Renal cortex interstitium (tissue), 15 donors: ENCODE measurements around the gene ING1. TPM values are rescaled to one million over a fixed set of nuclear protein-coding genes. Genes with fewer than 3 reads are reported as not detected.
"Not testable (repeated sequence)": the region's sequence is repeated elsewhere in the genome, so short reads cannot be mapped to it uniquely, and the experiment has no call there.

Source experiments
- DNase-seq, 11 donors: peaks; one replicate each; pipeline ENCODE4 v3.0.0-alpha.2; 2013; ENCODE audit warnings: low read depth in 9 of 11, low spot score in 4 of 11; ENCODE audit errors: extremely low read depth in 1 of 11
- long read RNA-seq, 16 experiments: transcript quantifications; one replicate each; lab custom pipeline, GENCODE V29; 2026
- polyA plus RNA-seq, 3 donors: library from polyadenylated mRNA; unstranded; fragments of 120-200 nt; gene quantifications; one replicate each; pipeline ENCODE4 v1.2.1, GENCODE V29; 2013; ENCODE audit not compliant: insufficient read length in 3 of 3

ING1 gene, protein sequence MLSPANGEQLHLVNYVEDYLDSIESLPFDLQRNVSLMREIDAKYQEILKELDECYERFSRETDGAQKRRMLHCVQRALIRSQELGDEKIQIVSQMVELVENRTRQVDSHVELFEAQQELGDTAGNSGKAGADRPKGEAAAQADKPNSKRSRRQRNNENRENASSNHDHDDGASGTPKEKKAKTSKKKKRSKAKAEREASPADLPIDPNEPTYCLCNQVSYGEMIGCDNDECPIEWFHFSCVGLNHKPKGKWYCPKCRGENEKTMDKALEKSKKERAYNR
- 10 to 100 TPM; 25.8 to 31.7 (median 30.8) TPM for polyA plus RNA-seq
- long read RNA-seq, donor 1, full-length matches to known transcripts = 12 of 12 reads
- long read RNA-seq, donor 1, partial matches to known transcripts = 0 of 12 reads
- long read RNA-seq, donor 1, other reads (novel, unspliced or antisense) = 0 of 12 reads
- long read RNA-seq, donor 2, full-length matches to known transcripts = 12 of 12 reads
- long read RNA-seq, donor 2, partial matches to known transcripts = 0 of 12 reads
- long read RNA-seq, donor 2, other reads (novel, unspliced or antisense) = 0 of 12 reads
- long read RNA-seq, donor 3, full-length matches to known transcripts = 11 of 22 reads
- long read RNA-seq, donor 3, partial matches to known transcripts = 11 of 22 reads
- long read RNA-seq, donor 3, other reads (novel, unspliced or antisense) = 0 of 22 reads
- long read RNA-seq, donor 4, full-length matches to known transcripts = 7 of 7 reads
- long read RNA-seq, donor 4, partial matches to known transcripts = 0 of 7 reads
- long read RNA-seq, donor 4, other reads (novel, unspliced or antisense) = 0 of 7 reads
- long read RNA-seq, donor 5 = 0 reads
- long read RNA-seq, donor 6, full-length matches to known transcripts = 12 of 12 reads
- long read RNA-seq, donor 6, partial matches to known transcripts = 0 of 12 reads
- long read RNA-seq, donor 6, other reads (novel, unspliced or antisense) = 0 of 12 reads
- long read RNA-seq, donor 7, full-length matches to known transcripts = 12 of 12 reads
- long read RNA-seq, donor 7, partial matches to known transcripts = 0 of 12 reads
- long read RNA-seq, donor 7, other reads (novel, unspliced or antisense) = 0 of 12 reads
- long read RNA-seq, donor 8 = 0 reads
- long read RNA-seq, donor 9, full-length matches to known transcripts = 16 of 16 reads
- long read RNA-seq, donor 9, partial matches to known transcripts = 0 of 16 reads
- long read RNA-seq, donor 9, other reads (novel, unspliced or antisense) = 0 of 16 reads
- long read RNA-seq, donor 10, full-length matches to known transcripts = 10 of 10 reads
- long read RNA-seq, donor 10, partial matches to known transcripts = 0 of 10 reads
- long read RNA-seq, donor 10, other reads (novel, unspliced or antisense) = 0 of 10 reads
- long read RNA-seq, donor 11, full-length matches to known transcripts = 8 of 8 reads
- long read RNA-seq, donor 11, partial matches to known transcripts = 0 of 8 reads
- long read RNA-seq, donor 11, other reads (novel, unspliced or antisense) = 0 of 8 reads
- long read RNA-seq, donor 12, full-length matches to known transcripts = 4 of 4 reads
- long read RNA-seq, donor 12, partial matches to known transcripts = 0 of 4 reads
- long read RNA-seq, donor 12, other reads (novel, unspliced or antisense) = 0 of 4 reads
- long read RNA-seq, donor 13 = 0 reads
- long read RNA-seq, donor 14, full-length matches to known transcripts = 11 of 11 reads
- long read RNA-seq, donor 14, partial matches to known transcripts = 0 of 11 reads
- long read RNA-seq, donor 14, other reads (novel, unspliced or antisense) = 0 of 11 reads
- long read RNA-seq, donor 15, full-length matches to known transcripts = 7 of 7 reads
- long read RNA-seq, donor 15, partial matches to known transcripts = 0 of 7 reads
- long read RNA-seq, donor 15, other reads (novel, unspliced or antisense) = 0 of 7 reads
- long read RNA-seq, donor 16, full-length matches to known transcripts = 38 of 38 reads
- long read RNA-seq, donor 16, partial matches to known transcripts = 0 of 38 reads
- long read RNA-seq, donor 16, other reads (novel, unspliced or antisense) = 0 of 38 reads

DNA sequence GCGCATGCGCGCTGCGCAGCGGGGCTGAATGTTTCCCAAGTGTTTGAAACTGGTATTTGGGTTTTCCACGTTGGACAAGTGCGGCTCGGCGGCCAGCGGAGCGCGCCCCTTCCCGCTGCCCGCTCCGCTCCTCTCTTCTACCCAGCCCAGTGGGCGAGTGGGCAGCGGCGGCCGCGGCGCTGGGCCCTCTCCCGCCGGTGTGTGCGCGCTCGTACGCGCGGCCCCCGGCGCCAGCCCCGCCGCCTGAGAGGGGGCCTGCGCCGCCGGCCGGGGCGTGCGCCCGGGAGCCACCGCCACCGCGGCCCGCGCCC lies at the start of gene ING1:
ING1 (plus strand) TSS at position 59 of the 311 bp plus-strand sequence. CDS start 450 bp downstream, outside the sequence.
- no peak for DNase-seq

DNA sequence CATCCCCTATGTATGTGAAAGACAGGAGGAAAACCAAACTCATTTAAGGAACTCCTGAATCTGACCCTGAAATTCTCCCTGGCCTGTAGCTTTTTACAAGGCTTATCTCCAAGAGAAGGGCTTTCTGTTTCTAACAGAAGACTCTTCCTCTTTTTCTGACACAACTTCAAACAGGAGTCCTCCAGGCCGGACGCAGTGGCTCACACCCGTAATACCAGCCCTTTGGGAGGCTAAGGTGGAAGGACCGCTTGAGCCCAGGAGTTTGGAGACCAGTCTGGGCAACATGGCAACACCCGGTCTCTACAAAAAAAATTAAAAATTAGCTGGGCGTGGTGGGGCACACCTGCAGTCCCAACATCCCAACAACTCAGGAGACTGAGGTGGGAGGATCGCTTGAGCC lies 49.5 kb upstream of the ING1 start:
- DNase-seq = no peak

DNA sequence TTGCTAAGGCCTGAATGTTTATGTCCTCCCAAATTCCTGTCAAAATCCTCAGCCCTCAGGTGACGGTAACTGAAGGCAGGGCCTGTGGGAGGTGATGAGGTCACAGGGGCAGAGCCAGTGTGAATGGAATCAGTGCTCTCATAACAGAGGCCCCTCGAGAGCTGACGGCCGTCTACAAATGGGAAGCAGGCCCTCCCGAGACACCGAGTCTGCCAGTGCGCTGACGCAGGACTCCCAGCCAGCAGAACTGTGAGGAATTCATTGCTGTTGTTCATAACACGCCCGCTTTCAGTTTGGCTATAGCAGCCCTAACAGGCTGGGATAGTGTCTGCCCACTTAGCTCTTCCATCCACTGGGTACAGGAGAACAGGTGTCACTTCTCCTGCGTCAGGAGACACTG lies 48.8 kb upstream of the ING1 start:
- DNase-seq = no peak

DNA sequence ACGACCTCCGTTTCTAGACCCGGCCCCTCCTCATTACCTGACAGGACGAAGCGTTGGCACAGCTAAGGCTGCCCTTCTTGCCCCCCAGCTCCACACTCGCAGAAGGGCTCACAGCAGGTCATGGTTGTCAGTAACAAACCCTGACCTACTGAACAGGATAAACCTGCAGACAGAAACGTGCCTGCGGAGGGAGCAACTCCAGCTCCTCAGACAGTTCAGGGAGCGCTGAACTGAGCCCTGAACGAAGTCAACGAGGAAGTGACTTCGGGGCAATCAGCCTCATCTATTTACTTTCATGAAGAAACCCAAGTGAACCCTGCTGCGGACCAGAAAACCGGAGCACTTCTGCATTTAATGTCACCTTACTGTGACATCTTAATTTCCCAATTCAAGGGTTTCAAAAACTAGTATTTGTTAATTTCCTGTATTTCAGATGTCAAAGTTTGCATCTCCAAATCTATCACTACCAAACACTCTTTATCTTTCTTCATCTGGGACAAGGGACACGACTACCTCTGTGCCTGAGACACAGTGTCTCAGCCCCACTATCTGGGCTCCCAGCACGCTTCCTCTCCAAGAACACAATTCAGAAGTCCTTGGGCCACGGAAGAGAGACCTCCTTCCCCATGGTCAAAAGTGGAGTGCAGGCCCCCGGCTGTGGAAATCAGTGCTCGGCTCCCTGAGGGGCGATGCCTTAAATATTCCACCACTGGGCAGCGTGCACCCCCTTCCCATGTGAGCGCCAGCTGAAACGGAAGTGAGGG lies 47.8 kb upstream of the ING1 start:
- DNase-seq = no peak

DNA sequence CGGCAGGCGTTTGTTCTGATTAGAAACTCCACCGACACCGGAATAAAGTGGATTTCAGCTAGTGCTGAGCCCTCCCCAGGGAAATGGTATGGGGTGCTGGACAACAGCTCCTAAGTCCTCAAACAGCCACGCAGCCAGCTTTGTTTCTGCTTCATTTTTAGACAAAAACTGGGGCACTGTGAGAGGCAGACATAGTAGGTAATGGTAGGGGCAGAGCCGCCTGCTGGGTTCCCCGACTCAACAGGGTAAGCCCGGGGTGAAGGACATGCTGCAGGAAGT lies 47.3 kb upstream of the ING1 start:
- no peak for DNase-seq

GRCh38 chr13:110669036-110669435 lies 44.5 kb upstream of the ING1 start:
- DNase-seq = no peak

GRCh38 chr13:110669814-110670213 lies 43.7 kb upstream of the ING1 start:
- DNase-seq = not testable (repeated sequence)

DNA sequence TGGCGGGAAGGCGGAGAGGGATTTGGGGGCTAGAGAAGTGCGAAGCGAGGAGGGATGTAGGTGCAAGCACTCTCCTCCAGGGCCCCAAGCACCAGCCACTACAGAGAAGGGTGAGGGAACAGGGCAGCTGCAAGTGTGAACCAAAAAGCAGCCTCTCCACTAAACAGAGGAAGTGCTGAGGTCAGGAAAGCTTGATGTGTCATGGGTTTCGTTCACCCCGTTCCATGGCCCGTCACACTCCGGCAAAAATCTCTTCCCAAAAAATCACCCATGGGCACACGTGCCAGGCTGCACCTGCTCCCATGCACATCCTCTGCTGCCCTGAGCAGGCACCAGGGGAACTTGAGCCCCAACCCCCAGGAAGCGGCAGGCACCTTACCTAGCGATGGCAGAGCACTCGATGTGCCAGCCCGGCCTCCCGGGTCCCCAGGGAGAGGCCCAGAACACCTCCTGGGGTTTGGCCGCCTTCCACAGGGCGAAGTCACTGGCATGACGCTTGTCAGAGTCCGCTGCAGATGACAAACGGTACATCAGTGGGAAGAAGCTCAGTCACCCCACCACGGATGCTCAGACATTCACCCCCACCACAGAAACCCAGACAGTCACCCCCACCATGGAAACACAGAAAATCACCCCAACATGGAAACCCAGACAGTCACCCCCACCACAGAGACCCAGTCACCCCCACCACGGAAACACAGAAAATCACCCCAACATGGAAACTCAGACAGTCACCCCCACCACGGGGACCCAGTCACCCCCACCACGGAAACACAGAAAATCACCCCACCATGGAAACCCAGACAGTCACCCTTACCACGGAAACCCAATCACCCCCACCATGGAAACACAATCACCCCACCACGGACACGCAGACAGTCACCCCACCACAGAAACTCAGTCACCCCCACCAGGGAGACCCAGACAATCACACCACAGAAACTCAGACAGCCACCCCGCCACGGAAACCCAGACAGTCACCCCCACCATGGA lies 36.6 kb upstream of the ING1 start:
- DNase-seq = no peak

GRCh38 chr13:110677731-110678545 lies 35.6 kb upstream of the ING1 start:
- no peak for DNase-seq

DNA sequence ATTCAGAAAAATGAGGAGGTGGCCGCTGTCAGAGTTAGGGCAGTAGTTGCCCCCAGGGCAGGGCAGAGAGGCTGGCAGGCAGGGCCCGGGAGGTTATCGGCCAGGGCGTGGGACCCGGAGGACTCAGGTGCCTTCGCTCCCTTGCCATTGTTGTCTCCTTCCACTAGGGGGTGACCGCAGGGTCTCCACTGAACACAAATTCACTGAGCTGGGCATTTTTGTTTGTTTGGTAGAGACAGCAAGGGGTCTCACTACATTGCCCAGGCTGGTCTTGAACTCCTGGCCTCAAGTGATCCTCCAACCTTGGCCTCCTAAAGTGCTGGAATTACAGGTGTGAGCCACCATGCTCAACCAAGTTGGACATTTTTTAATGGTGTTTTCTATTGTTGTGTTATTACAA lies 32.6 kb upstream of the ING1 start:
- no peak for DNase-seq

- no peak for DNase-seq
These were observed 31.5 kb upstream of the ING1 start for GRCh38 chr13:110681868-110682550.

- DNase-seq = no peak
These were observed 30.8 kb upstream of the ING1 start for GRCh38 chr13:110682746-110683145.

- DNase-seq = no peak
These were observed 30.2 kb upstream of the ING1 start for GRCh38 chr13:110683203-110683883.

GRCh38 chr13:110683921-110684320 lies 29.6 kb upstream of the ING1 start:
- no peak for DNase-seq
